ENCODE measurements around the gene SH3PXD2A. TPM values are rescaled to one million over a fixed set of nuclear protein-coding genes. Genes with fewer than 3 reads are reported as not detected.
"Not testable (repeated sequence)": the region's sequence is repeated elsewhere in the genome, so short reads cannot be mapped to it uniquely, and the experiment has no call there.

SH3PXD2A gene
- total RNA-seq, 1 donor from 2014 or later: 2.3 TPM

DNA sequence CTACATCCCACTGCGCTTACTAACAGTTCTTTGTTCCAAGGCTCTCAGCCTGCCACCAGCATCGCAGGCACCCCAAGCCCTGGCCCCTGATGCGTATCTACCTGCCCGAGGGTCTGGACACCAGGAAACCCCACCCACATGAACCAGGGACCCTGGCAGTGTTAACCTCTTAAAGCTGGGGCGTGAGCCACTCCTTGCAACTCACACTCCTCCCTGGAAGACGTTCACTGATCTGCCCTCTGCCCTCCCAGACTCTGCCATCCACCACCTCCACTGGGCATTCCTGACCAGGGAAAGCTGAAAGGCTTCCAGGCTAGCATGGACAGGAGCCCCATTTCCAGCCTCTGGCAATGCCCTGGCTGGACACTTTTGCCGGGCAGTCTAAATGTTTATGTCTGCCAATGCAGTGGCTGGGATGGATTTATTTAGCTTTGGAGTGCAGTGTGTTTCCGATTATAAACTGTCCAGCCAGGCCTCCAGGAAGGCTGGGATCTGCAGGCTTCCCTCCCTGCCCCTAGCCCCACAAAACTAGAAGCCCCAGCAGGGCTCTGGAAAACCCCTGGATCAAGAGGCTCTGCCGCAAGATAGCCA is 244.4 kb downstream of the SH3PXD2A start:
- Mint-ChIP-seq H3K9me3 (peaks cover 5% of the 10 kb centered on the region), H3K4me1 (peaks cover 18% of the 10 kb centered on the region), H3K27me3 (ENCODE audit: insufficient read depth, low read depth) (peaks cover 9% of the 10 kb centered on the region), H3K4me3 (no peak overlapping the region), H3K36me3 (peaks cover 9% of the 10 kb centered on the region), H3K27ac (no peak overlapping the region)
- H3K36me3 ChIP-seq: no peaks in the 10 kb centered on the region
- no peak for TF ChIP-seq CTCF (IDR thresholded peaks at IDR 0.05)
- TF ChIP-seq EZH2phosphoT487 (IDR thresholded peaks at IDR 0.05): no peak
- no peak for TF ChIP-seq EZH2 (IDR thresholded peaks at IDR 0.05)
- H3K4me1 ChIP-seq: no peaks in the 10 kb centered on the region
- H3K79me2 ChIP-seq (ENCODE audit: low read depth): no peaks in the 10 kb centered on the region
- no peak overlapping the region for H3K4me2 ChIP-seq
- H2AFZ ChIP-seq (replicated peaks): no peak overlapping the region
- H4K20me1 ChIP-seq (ENCODE audit: low read depth): no peaks in the 10 kb centered on the region
- H3K27ac ChIP-seq: no peak overlapping the region
- DNase-seq (ENCODE audit: low spot score): no peak
- no peaks in the 10 kb centered on the region for H3K9me3 ChIP-seq (ENCODE audit: low read depth)
- H3K9ac ChIP-seq: no peak overlapping the region
- H3F3A ChIP-seq (ENCODE audit: low read depth): no peaks in the 10 kb centered on the region
- no peaks in the 10 kb centered on the region for H3K27me3 ChIP-seq
- no peak overlapping the region for H3K4me3 ChIP-seq

GRCh38 chr10:103610083-103610472 is 245.3 kb downstream of the SH3PXD2A start:
- H3K27ac ChIP-seq: no peak overlapping the region
- no peak overlapping the region for H3K27ac Mint-ChIP-seq
- H3K4me1 Mint-ChIP-seq: peaks cover 14% of the 10 kb centered on the region
- H3F3A ChIP-seq (ENCODE audit: low read depth): no peaks in the 10 kb centered on the region
- H3K4me1 ChIP-seq: no peaks in the 10 kb centered on the region
- H3K27me3 Mint-ChIP-seq (ENCODE audit: insufficient read depth, low read depth): peaks cover 13% of the 10 kb centered on the region
- DNase-seq (ENCODE audit: low spot score): no peak
- no peak overlapping the region for H3K9ac ChIP-seq
- H3K4me3 Mint-ChIP-seq: no peak overlapping the region
- H4K20me1 ChIP-seq (ENCODE audit: low read depth): no peaks in the 10 kb centered on the region
- H3K9me3 Mint-ChIP-seq: peaks cover 7% of the 10 kb centered on the region
- no peaks in the 10 kb centered on the region for H3K27me3 ChIP-seq
- H3K4me3 ChIP-seq: no peak overlapping the region
- no peak overlapping the region for H3K4me2 ChIP-seq
- TF ChIP-seq CTCF (IDR thresholded peaks at IDR 0.05) (no peak), EZH2phosphoT487 (IDR thresholded peaks at IDR 0.05) (no peak), EZH2 (IDR thresholded peaks at IDR 0.05) (no peak)
- H3K36me3 ChIP-seq: no peaks in the 10 kb centered on the region
- no peaks in the 10 kb centered on the region for H3K9me3 ChIP-seq (ENCODE audit: low read depth)
- peaks cover 10% of the 10 kb centered on the region for H3K36me3 Mint-ChIP-seq
- H3K79me2 ChIP-seq (ENCODE audit: low read depth): no peaks in the 10 kb centered on the region
- no peak overlapping the region for H2AFZ ChIP-seq (replicated peaks)

GRCh38 chr10:103609231-103610082 is 245.9 kb downstream of the SH3PXD2A start:
- H3K4me1 ChIP-seq: no peaks in the 10 kb centered on the region
- H3K4me3 Mint-ChIP-seq: no peak overlapping the region
- no peaks in the 10 kb centered on the region for H3K27me3 ChIP-seq
- H3K4me2 ChIP-seq: no peak overlapping the region
- peaks cover 13% of the 10 kb centered on the region for H3K4me1 Mint-ChIP-seq
- no peaks in the 10 kb centered on the region for H3K36me3 ChIP-seq
- DNase-seq (ENCODE audit: low spot score): no peak
- no peak overlapping the region for H3K4me3 ChIP-seq
- no peak overlapping the region for H3K27ac ChIP-seq
- no peak overlapping the region for H2AFZ ChIP-seq (replicated peaks)
- no peaks in the 10 kb centered on the region for H3F3A ChIP-seq (ENCODE audit: low read depth)
- H3K27me3 Mint-ChIP-seq (ENCODE audit: insufficient read depth, low read depth): peaks cover 10% of the 10 kb centered on the region
- H3K9ac ChIP-seq: no peak overlapping the region
- H3K9me3 ChIP-seq (ENCODE audit: low read depth): no peaks in the 10 kb centered on the region
- no peaks in the 10 kb centered on the region for H4K20me1 ChIP-seq (ENCODE audit: low read depth)
- H3K36me3 Mint-ChIP-seq: peaks cover 14% of the 10 kb centered on the region
- no peaks in the 10 kb centered on the region for H3K79me2 ChIP-seq (ENCODE audit: low read depth)
- H3K27ac Mint-ChIP-seq: peak overlapping the region; percentile 39
- no peak for TF ChIP-seq CTCF (IDR thresholded peaks at IDR 0.05)
- no peak for TF ChIP-seq EZH2phosphoT487 (IDR thresholded peaks at IDR 0.05)
- no peak for TF ChIP-seq EZH2 (IDR thresholded peaks at IDR 0.05)
- H3K9me3 Mint-ChIP-seq: peaks cover 7% of the 10 kb centered on the region

DNA sequence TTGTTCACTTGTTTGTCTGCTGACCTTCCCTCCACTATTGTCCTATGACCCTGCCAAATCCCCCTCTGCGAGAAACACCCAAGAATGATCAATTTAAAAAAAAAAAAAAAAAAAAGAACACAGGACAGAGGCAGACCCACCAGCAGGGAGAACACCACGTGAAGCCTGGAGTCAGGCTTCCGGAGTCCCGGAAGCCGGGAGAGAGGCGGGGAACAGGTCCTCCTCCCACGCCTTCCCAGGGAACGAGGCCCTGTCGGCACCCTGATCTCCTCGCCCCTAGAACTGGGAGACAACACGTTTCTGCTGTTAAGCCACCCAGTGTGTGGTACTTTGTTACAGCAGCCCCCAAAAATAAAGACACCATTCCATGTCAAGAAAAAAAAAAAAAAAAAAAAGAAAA is 247.3 kb downstream of the SH3PXD2A start:
- not testable (repeated sequence) for H3K4me3 Mint-ChIP-seq; H3K9me3 ChIP-seq (ENCODE audit: low read depth); H3K9ac ChIP-seq; DNase-seq (ENCODE audit: low spot score); H4K20me1 ChIP-seq (ENCODE audit: low read depth); H3F3A ChIP-seq (ENCODE audit: low read depth); H3K4me1 ChIP-seq; H3K79me2 ChIP-seq (ENCODE audit: low read depth); H3K27me3 ChIP-seq; H3K27ac Mint-ChIP-seq; H3K9me3 Mint-ChIP-seq; H3K27ac ChIP-seq; H3K4me2 ChIP-seq; H3K4me1 Mint-ChIP-seq; H3K4me3 ChIP-seq; H2AFZ ChIP-seq (replicated peaks); H3K36me3 ChIP-seq
- H3K27me3 Mint-ChIP-seq (ENCODE audit: insufficient read depth, low read depth): peaks cover 11% of the 10 kb centered on the region
- peaks cover 14% of the 10 kb centered on the region for H3K36me3 Mint-ChIP-seq

- H3F3A ChIP-seq (ENCODE audit: low read depth); H3K9me3 ChIP-seq (ENCODE audit: low read depth); H3K36me3 ChIP-seq; H3K4me2 ChIP-seq; H3K9ac ChIP-seq; H3K4me3 Mint-ChIP-seq; H3K79me2 ChIP-seq (ENCODE audit: low read depth); H3K4me1 ChIP-seq; H3K27me3 ChIP-seq; H4K20me1 ChIP-seq (ENCODE audit: low read depth); H3K9me3 Mint-ChIP-seq; DNase-seq (ENCODE audit: low spot score); H3K27ac ChIP-seq; H2AFZ ChIP-seq (replicated peaks); H3K4me3 ChIP-seq; H3K27ac Mint-ChIP-seq; H3K4me1 Mint-ChIP-seq: not testable (repeated sequence)
- H3K27me3 Mint-ChIP-seq (ENCODE audit: insufficient read depth, low read depth): peaks cover 11% of the 10 kb centered on the region
- peaks cover 19% of the 10 kb centered on the region for H3K36me3 Mint-ChIP-seq
These were observed 248.3 kb downstream of the SH3PXD2A start for GRCh38 chr10:103607051-103607450.

Data from neural progenitor cell (in vitro differentiated cells).